Measurements from ENCODE around the gene RIPOR3.
"Not testable (repeated sequence)": the region's sequence is repeated elsewhere in the genome, so short reads cannot be mapped to it uniquely, and the experiment has no call there.

Gene RIPOR3

DNA sequence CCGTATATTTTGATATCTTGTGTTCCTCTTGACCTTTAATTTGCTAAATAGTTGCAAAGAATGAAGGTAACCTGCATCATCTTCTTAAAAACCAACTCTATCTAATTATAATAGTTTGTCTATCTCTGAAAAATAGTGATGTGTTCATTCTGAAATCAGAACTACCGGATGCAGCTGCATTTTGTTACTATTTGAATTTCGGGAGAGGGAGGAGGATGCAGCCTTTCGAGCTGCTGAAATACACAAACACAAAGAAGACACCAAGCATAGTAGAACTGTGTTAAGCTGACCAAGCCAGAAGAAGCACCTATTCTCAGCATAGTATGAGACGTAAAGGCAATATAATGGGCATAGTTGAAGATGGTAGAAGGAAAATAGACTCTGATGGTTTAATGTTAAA is 148.0 kb downstream of the RIPOR3 start:
- Histone ChIP-seq H3K4me3 (replicated peaks; ENCODE audit: insufficient read depth, low read length) (no peak overlapping the region), H3K27ac (replicated peaks) (no peak overlapping the region), H3K27me3 (ENCODE audit: insufficient read depth, poor library complexity, severe bottlenecking) (no peaks in the 10 kb centered on the region)
- TF ChIP-seq POLR2AphosphoS5 (IDR thresholded peaks at IDR 0.05; ENCODE audit: low read depth) (no peak), SPI1 (IDR thresholded peaks at IDR 0.05; ENCODE audit: borderline replicate concordance, low read depth) (no peak), GABPA (IDR thresholded peaks at IDR 0.05; ENCODE audit: low read depth) (no peak)
- TF ChIP-seq, protein P1, sequence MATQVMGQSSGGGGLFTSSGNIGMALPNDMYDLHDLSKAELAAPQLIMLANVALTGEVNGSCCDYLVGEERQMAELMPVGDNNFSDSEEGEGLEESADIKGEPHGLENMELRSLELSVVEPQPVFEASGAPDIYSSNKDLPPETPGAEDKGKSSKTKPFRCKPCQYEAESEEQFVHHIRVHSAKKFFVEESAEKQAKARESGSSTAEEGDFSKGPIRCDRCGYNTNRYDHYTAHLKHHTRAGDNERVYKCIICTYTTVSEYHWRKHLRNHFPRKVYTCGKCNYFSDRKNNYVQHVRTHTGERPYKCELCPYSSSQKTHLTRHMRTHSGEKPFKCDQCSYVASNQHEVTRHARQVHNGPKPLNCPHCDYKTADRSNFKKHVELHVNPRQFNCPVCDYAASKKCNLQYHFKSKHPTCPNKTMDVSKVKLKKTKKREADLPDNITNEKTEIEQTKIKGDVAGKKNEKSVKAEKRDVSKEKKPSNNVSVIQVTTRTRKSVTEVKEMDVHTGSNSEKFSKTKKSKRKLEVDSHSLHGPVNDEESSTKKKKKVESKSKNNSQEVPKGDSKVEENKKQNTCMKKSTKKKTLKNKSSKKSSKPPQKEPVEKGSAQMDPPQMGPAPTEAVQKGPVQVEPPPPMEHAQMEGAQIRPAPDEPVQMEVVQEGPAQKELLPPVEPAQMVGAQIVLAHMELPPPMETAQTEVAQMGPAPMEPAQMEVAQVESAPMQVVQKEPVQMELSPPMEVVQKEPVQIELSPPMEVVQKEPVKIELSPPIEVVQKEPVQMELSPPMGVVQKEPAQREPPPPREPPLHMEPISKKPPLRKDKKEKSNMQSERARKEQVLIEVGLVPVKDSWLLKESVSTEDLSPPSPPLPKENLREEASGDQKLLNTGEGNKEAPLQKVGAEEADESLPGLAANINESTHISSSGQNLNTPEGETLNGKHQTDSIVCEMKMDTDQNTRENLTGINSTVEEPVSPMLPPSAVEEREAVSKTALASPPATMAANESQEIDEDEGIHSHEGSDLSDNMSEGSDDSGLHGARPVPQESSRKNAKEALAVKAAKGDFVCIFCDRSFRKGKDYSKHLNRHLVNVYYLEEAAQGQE (IDR thresholded peaks at IDR 0.05; ENCODE audit: insufficient replicate concordance, low read depth), result no peak
- TF ChIP-seq, protein P2, sequence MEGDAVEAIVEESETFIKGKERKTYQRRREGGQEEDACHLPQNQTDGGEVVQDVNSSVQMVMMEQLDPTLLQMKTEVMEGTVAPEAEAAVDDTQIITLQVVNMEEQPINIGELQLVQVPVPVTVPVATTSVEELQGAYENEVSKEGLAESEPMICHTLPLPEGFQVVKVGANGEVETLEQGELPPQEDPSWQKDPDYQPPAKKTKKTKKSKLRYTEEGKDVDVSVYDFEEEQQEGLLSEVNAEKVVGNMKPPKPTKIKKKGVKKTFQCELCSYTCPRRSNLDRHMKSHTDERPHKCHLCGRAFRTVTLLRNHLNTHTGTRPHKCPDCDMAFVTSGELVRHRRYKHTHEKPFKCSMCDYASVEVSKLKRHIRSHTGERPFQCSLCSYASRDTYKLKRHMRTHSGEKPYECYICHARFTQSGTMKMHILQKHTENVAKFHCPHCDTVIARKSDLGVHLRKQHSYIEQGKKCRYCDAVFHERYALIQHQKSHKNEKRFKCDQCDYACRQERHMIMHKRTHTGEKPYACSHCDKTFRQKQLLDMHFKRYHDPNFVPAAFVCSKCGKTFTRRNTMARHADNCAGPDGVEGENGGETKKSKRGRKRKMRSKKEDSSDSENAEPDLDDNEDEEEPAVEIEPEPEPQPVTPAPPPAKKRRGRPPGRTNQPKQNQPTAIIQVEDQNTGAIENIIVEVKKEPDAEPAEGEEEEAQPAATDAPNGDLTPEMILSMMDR (IDR thresholded peaks at IDR 0.05; ENCODE audit: insufficient read depth, low read length), result no peak
- no peak for DNase-seq (ENCODE audit: low read depth in 1 of 2, low spot score in 1 of 2)

- Histone ChIP-seq H3K27ac (replicated peaks) (peak overlapping the region; percentile 34), H3K4me3 (replicated peaks; ENCODE audit: insufficient read depth, low read length) (no peak overlapping the region), H3K27me3 (ENCODE audit: insufficient read depth, poor library complexity, severe bottlenecking) (no peaks in the 10 kb centered on the region)
- DNase-seq (ENCODE audit: low read depth in 1 of 2, low spot score in 1 of 2), result peak; percentile 56 to 87
- TF ChIP-seq GABPA (IDR thresholded peaks at IDR 0.05; ENCODE audit: low read depth), result no peak
- TF ChIP-seq POLR2AphosphoS5 (IDR thresholded peaks at IDR 0.05; ENCODE audit: low read depth), result peak; percentile 74
- peak; percentile 35; the same call in 1 of the 2 replicates for TF ChIP-seq SPI1 (IDR thresholded peaks at IDR 0.05; ENCODE audit: borderline replicate concordance, low read depth)
- TF ChIP-seq, protein P1 (IDR thresholded peaks at IDR 0.05; ENCODE audit: insufficient replicate concordance, low read depth), result no peak
- TF ChIP-seq, protein P2 (IDR thresholded peaks at IDR 0.05; ENCODE audit: insufficient read depth, low read length), result no peak
Measured at GRCh38 chr20:50541606-50542041, 149.7 kb downstream of the RIPOR3 start.

GRCh38 chr20:50540620-50541605 is 150.4 kb downstream of the RIPOR3 start:
- no peaks in the 10 kb centered on the region for H3K27me3 ChIP-seq (ENCODE audit: insufficient read depth, poor library complexity, severe bottlenecking)
- no peak overlapping the region for H3K4me3 ChIP-seq (replicated peaks; ENCODE audit: insufficient read depth, low read length)
- TF ChIP-seq POLR2AphosphoS5 (IDR thresholded peaks at IDR 0.05; ENCODE audit: low read depth), result no peak
- TF ChIP-seq, protein P1 (IDR thresholded peaks at IDR 0.05; ENCODE audit: insufficient replicate concordance, low read depth), result no peak
- TF ChIP-seq SPI1 (IDR thresholded peaks at IDR 0.05; ENCODE audit: borderline replicate concordance, low read depth), result no peak
- TF ChIP-seq, protein P2 (IDR thresholded peaks at IDR 0.05; ENCODE audit: insufficient read depth, low read length), result no peak
- no peak for TF ChIP-seq GABPA (IDR thresholded peaks at IDR 0.05; ENCODE audit: low read depth)
- no peak for DNase-seq (ENCODE audit: low read depth in 1 of 2, low spot score in 1 of 2)
- peak overlapping the region; percentile 34 for H3K27ac ChIP-seq (replicated peaks)

GRCh38 chr20:50539798-50540197 is 151.5 kb downstream of the RIPOR3 start:
- not testable (repeated sequence) for H3K4me3 ChIP-seq (replicated peaks; ENCODE audit: insufficient read depth, low read length); DNase-seq (ENCODE audit: low read depth in 1 of 2, low spot score in 1 of 2); H3K27ac ChIP-seq (replicated peaks); H3K27me3 ChIP-seq (ENCODE audit: insufficient read depth, poor library complexity, severe bottlenecking)
